A549 (cell line): ENCODE data around the gene SUSD3. TPM values are rescaled to one million over a fixed set of nuclear protein-coding genes. Genes with fewer than 3 reads are reported as not detected.

Source experiments
- ATAC-seq, 2 experiments: fragments of 200-7000 bp in 1 of 2; fragments of >200 bp in 1 of 2; cut with Nextera tagmentation in 1 of 2; cut with Tn5 transposase in 1 of 2; 3 replicates each; pipeline versions ENCODE4 v1.8.0 to v1.9.1; 2018 to 2020; ENCODE audit warnings: mild to moderate bottlenecking in 1 of 2, moderate library complexity in 1 of 2
- CTCF ChIA-PET: fragments of 300-600 bp; sonication (Branson Sonifier 250); formaldehyde crosslinking; extraction: SDS; loops from one replicate; lab custom pipeline; 2021; ENCODE audit warnings: antibody characterized with exemption, inconsistent platforms; lab: Yijun Ruan, JAX
- POLR2A ChIA-PET: fragments of 350-600 bp; formaldehyde crosslinking; extraction: SDS; loops from one replicate; lab custom pipeline; 2021; ENCODE audit warnings: antibody characterized with exemption, inconsistent platforms; lab: Yijun Ruan, JAX
- DNase-seq, 2 experiments: peaks; one replicate each; pipeline versions ENCODE4 v3.0.0 to v3.0.0-alpha.2; 2011 to 2016; ENCODE audit warnings: low read depth in 1 of 2, low spot score in 1 of 2
- FAIRE-seq: peaks from 2 replicates; lab custom pipeline; 2011; peaks lifted over from hg19 to GRCh38; lab: Jason Lieb, UNC
- H3K27ac ChIP-seq, 2 experiments: fragments of >200 bp; sonication (Bioruptor Twin); formaldehyde crosslinking; 3 replicates each; pipeline ENCODE4 v1.5.1; 2016 to 2017
- H3K4me1 ChIP-seq: fragments of >200 bp; sonication (Bioruptor Twin); formaldehyde crosslinking; 3 replicates; pipeline ENCODE4 v1.6.1; 2016
- H3K4me2 ChIP-seq: fragments of >200 bp; sonication (Bioruptor Twin); formaldehyde crosslinking; 3 replicates; pipeline ENCODE4 v1.6.1; 2016
- H3K4me3 ChIP-seq: fragments of >200 bp; sonication (Bioruptor Twin); formaldehyde crosslinking; 3 replicates; pipeline ENCODE4 v1.5.1; 2016
- H3K9me3 ChIP-seq: fragments of >200 bp; sonication (Bioruptor Twin); formaldehyde crosslinking; 3 replicates; pipeline ENCODE4 v1.6.1; 2016
- BHLHE40 ChIP-seq: IDR thresholded peaks from 2 replicates; pipeline ENCODE4 v1.6.1; 2012; ENCODE audit warnings: low read depth, low read length, inconsistent platforms
- CBX2 ChIP-seq: fragments of 200-600 bp; sonication (generic); IDR thresholded peaks from 2 replicates; pipeline ENCODE4 v1.6.1; 2016; ENCODE audit warnings: low read depth, mild to moderate bottlenecking, borderline replicate concordance
- CEBPB ChIP-seq, 2 experiments: fragments of >200 bp in 1 of 2; sonication (Bioruptor Twin) in 1 of 2; formaldehyde crosslinking in 1 of 2; IDR thresholded peaks; 2 replicates each; pipeline ENCODE4 v1.6.1; 2012 to 2016
- CTCF ChIP-seq: fragments of >200 bp; sonication (Bioruptor Twin); formaldehyde crosslinking; IDR thresholded peaks from 3 replicates; pipeline ENCODE4 v1.5.1; 2016
- E2F6 ChIP-seq: IDR thresholded peaks from 2 replicates; pipeline ENCODE4 v1.6.1; 2012; ENCODE audit warnings: low read depth, borderline replicate concordance
- EHF ChIP-seq: fragments of 250-450 bp; sonication (Bioruptor Pico); IDR thresholded peaks from 2 replicates; pipeline ENCODE4 v1.5.0; 2020; ENCODE audit warnings: mild to moderate bottlenecking
- EHMT2 ChIP-seq: fragments of 200-600 bp; sonication (generic); IDR thresholded peaks from 2 replicates; pipeline ENCODE4 v1.6.1; 2016; ENCODE audit warnings: antibody characterized with exemption, low read depth, mild to moderate bottlenecking, moderate library complexity
- ELK1 ChIP-seq: fragments of 150-350 bp; IDR thresholded peaks from 2 replicates; pipeline ENCODE4 v1.6.1; 2014; ENCODE audit warnings: low read depth, mild to moderate bottlenecking, low read length
- EP300 ChIP-seq, 2 experiments: fragments of >200 bp; sonication (Bioruptor Twin); formaldehyde crosslinking; IDR thresholded peaks; 2 replicates in 1 of 2; 3 replicates in 1 of 2; pipeline ENCODE4 v1.6.1; 2016 to 2017
- FOSL2 ChIP-seq, 2 experiments: fragments of 450-650 bp in 1 of 2; fragments of >200 bp in 1 of 2; sonication (Bioruptor Twin) in 1 of 2; formaldehyde crosslinking; IDR thresholded peaks; 2 replicates each; pipeline versions ENCODE4 v1.5.0 to v1.6.1; 2016 to 2020; ENCODE audit warnings: mild to moderate bottlenecking in 1 of 2, moderate library complexity in 1 of 2
- FOXS1 ChIP-seq: fragments of 250-450 bp; sonication (Bioruptor Pico); IDR thresholded peaks from 2 replicates; pipeline ENCODE4 v1.5.0; 2020; ENCODE audit warnings: mild to moderate bottlenecking, moderate library complexity
- HEYL ChIP-seq: fragments of 250-450 bp; sonication (Bioruptor Pico); IDR thresholded peaks from 2 replicates; pipeline ENCODE4 v1.8.0; 2021; ENCODE audit warnings: mild to moderate bottlenecking, moderate library complexity
- HOXA7 ChIP-seq: fragments of 250-450 bp; sonication (Bioruptor Pico); IDR thresholded peaks from 2 replicates; pipeline ENCODE4 v1.5.0; 2020; ENCODE audit warnings: mild to moderate bottlenecking, moderate library complexity
- HOXB13 ChIP-seq: fragments of 250-450 bp; sonication (Bioruptor Pico); IDR thresholded peaks from 2 replicates; pipeline ENCODE4 v1.5.0; 2020; ENCODE audit warnings: low read depth, mild to moderate bottlenecking, moderate library complexity
- HOXB5 ChIP-seq: fragments of 250-450 bp; sonication (Bioruptor Pico); IDR thresholded peaks from 2 replicates; pipeline ENCODE4 v1.5.0; 2020; ENCODE audit warnings: mild to moderate bottlenecking, moderate library complexity
- JUN ChIP-seq, 2 experiments: fragments of >200 bp; sonication (Bioruptor Twin); formaldehyde crosslinking; IDR thresholded peaks; 2 replicates in 1 of 2; 3 replicates in 1 of 2; pipeline ENCODE4 v1.6.1; 2016 to 2017
- KDM1A ChIP-seq: fragments of 200-600 bp; sonication (generic); IDR thresholded peaks from 2 replicates; pipeline ENCODE4 v1.6.1; 2016; ENCODE audit warnings: low read depth, mild to moderate bottlenecking
- KDM5A ChIP-seq: fragments of 200-600 bp; sonication (generic); IDR thresholded peaks from 2 replicates; pipeline ENCODE4 v1.6.1; 2016; ENCODE audit warnings: antibody characterized with exemption, mild to moderate bottlenecking
- MYC ChIP-seq: IDR thresholded peaks from 2 replicates; pipeline ENCODE4 v1.6.1; 2012; ENCODE audit warnings: mild to moderate bottlenecking, inconsistent platforms, low read length, improper control_type of control experiment, borderline replicate concordance
- NFE2L2 ChIP-seq: fragments of 150-350 bp; conservative IDR thresholded peaks from 2 replicates; pipeline ENCODE4 v1.6.1; 2014; ENCODE audit warnings: low read length
- NPAS2 ChIP-seq: fragments of 250-450 bp; sonication (Bioruptor Pico); IDR thresholded peaks from 2 replicates; pipeline ENCODE4 v1.8.0; 2022; ENCODE audit warnings: mild to moderate bottlenecking, moderate library complexity, borderline replicate concordance
- POLR2A ChIP-seq: IDR thresholded peaks from 2 replicates; pipeline ENCODE4 v1.6.1; 2012; ENCODE audit warnings: mild to moderate bottlenecking, low read length
- POLR2AphosphoS2 ChIP-seq: conservative IDR thresholded peaks from 2 replicates; pipeline ENCODE4 v1.6.1; 2012; ENCODE audit warnings: low read length, improper control_type of control experiment, inconsistent platforms
- RAD21 ChIP-seq, 2 experiments: fragments of >200 bp in 1 of 2; sonication (Bioruptor Twin) in 1 of 2; formaldehyde crosslinking in 1 of 2; IDR thresholded peaks in 1 of 2; conservative IDR thresholded peaks in 1 of 2; 2 replicates in 1 of 2; 3 replicates in 1 of 2; pipeline ENCODE4 v1.6.1; 2012 to 2018; ENCODE audit warnings: inconsistent platforms in 1 of 2
- RFX5 ChIP-seq: fragments of 450-650 bp; IDR thresholded peaks from 2 replicates; pipeline ENCODE4 v1.7.1; 2014; ENCODE audit warnings: antibody characterized with exemption, mild to moderate bottlenecking, moderate library complexity
- RNF2 ChIP-seq: fragments of 200-600 bp; sonication (generic); IDR thresholded peaks from 2 replicates; pipeline ENCODE4 v1.6.1; 2016; ENCODE audit warnings: low read depth, mild to moderate bottlenecking, antibody characterized with exemption, moderate library complexity, borderline replicate concordance
- SMC3 ChIP-seq: fragments of >200 bp; sonication (Bioruptor Twin); formaldehyde crosslinking; IDR thresholded peaks from 3 replicates; pipeline ENCODE4 v1.6.1; 2018; ENCODE audit warnings: inconsistent platforms
- ZFP36 ChIP-seq: fragments of 450-650 bp; IDR thresholded peaks from 2 replicates; pipeline ENCODE4 v1.6.1; 2014; ENCODE audit warnings: borderline replicate concordance; ENCODE audit not compliant: partially characterized antibody
- ZNF302 ChIP-seq: fragments of 250-450 bp; sonication (Bioruptor Pico); IDR thresholded peaks from 2 replicates; pipeline ENCODE4 v1.9.0; 2021; ENCODE audit warnings: inconsistent platforms, mild to moderate bottlenecking, moderate library complexity
- ZSCAN20 ChIP-seq: fragments of 250-450 bp; sonication (Bioruptor Pico); IDR thresholded peaks from 2 replicates; pipeline ENCODE4 v1.8.0; 2022; ENCODE audit warnings: mild to moderate bottlenecking, moderate library complexity
- WGBS: methylation state at CpG from one replicate; pipeline ENCODE4 v1.1.6; 2017; ENCODE audit errors: missing lambda C conversion rate; 5-methylcytosine and 5-hydroxymethylcytosine counted together
- polyA plus RNA-seq, 4 experiments: library from polyadenylated mRNA; depleted of rRNA in 3 of 4; stranded (reverse); fragments of >200 nt; fragmentation: RNase III in 1 of 4; extraction: RNeasy Plus Mini Kit Qiagen cat#74134 plus additional on column Dnase treatment in 1 of 4; gene quantifications; 2 replicates in 3 of 4; 3 replicates in 1 of 4; pipeline ENCODE4 v1.2.3, GENCODE V29; 2011 to 2017
- TF ChIP-seq, protein P1 (sequence below): fragments of 450-650 bp; IDR thresholded peaks from 2 replicates; pipeline ENCODE4 v1.6.1; 2014; ENCODE audit warnings: antibody characterized with exemption

The SUSD3 gene
- polyA plus RNA-seq, 2 of the 4 experiments (the other 2 are of a cell fraction): 0.27 to 0.34 TPM

GRCh38 chr9:93086447-93087224 is 28.1 kb downstream of the SUSD3 start:
- H3K4me1 ChIP-seq: peaks cover 7% of the 10 kb centered on the region; the same call in 2 of the 3 replicates
- no peak overlapping the region for H3K4me2 ChIP-seq
- H3K27ac ChIP-seq: no peak overlapping the region
- 76% methylated on average over 8 of the region's 8 CpGs for WGBS
- ChIA-PET POLR2A (no interaction called here), CTCF (interaction anchor here (1.2 to 3.4 kb wide), 3 partner anchors 12 to 83 kb away, joined by 4 to 12 read pairs (median 9); no protein-coding TSS in a partner anchor)
- no peak for FAIRE-seq
- no peak for DNase-seq
- peaks cover 19% of the 10 kb centered on the region for H3K9me3 ChIP-seq
- TF ChIP-seq NFE2L2: no peak
- TF ChIP-seq, protein P1, sequence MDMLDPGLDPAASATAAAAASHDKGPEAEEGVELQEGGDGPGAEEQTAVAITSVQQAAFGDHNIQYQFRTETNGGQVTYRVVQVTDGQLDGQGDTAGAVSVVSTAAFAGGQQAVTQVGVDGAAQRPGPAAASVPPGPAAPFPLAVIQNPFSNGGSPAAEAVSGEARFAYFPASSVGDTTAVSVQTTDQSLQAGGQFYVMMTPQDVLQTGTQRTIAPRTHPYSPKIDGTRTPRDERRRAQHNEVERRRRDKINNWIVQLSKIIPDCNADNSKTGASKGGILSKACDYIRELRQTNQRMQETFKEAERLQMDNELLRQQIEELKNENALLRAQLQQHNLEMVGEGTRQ: no peak
- no peak for TF ChIP-seq HOXB5
- TF ChIP-seq ZSCAN20 (CRISPR knock-in tag): no peak
- no peak for TF ChIP-seq FOSL2 (IDR thresholded peaks at IDR 0.05)
- no peak for TF ChIP-seq FOSL2 (CRISPR knock-in tag; IDR thresholded peaks at IDR 0.05)
- TF ChIP-seq SMC3: no peak
- no peak for TF ChIP-seq E2F6
- no peak for TF ChIP-seq CTCF
- TF ChIP-seq RNF2: no peak
- no peak for TF ChIP-seq RFX5
- TF ChIP-seq RAD21 (conservative IDR thresholded peaks at IDR 0.05 in 1 of 2, IDR thresholded peaks at IDR 0.05 in 1 of 2): no peak
- TF ChIP-seq BHLHE40: no peak
- TF ChIP-seq HOXB13 (CRISPR knock-in tag): no peak
- no peak for TF ChIP-seq EHF (CRISPR knock-in tag)
- no peak for TF ChIP-seq KDM5A
- TF ChIP-seq ELK1: no peak
- TF ChIP-seq FOXS1 (CRISPR knock-in tag): no peak
- no peak for TF ChIP-seq NPAS2 (CRISPR knock-in tag)
- TF ChIP-seq JUN (IDR thresholded peaks at IDR 0.05): no peak
- no peak overlapping the region for H3K4me3 ChIP-seq
- no peak for ATAC-seq

DNA sequence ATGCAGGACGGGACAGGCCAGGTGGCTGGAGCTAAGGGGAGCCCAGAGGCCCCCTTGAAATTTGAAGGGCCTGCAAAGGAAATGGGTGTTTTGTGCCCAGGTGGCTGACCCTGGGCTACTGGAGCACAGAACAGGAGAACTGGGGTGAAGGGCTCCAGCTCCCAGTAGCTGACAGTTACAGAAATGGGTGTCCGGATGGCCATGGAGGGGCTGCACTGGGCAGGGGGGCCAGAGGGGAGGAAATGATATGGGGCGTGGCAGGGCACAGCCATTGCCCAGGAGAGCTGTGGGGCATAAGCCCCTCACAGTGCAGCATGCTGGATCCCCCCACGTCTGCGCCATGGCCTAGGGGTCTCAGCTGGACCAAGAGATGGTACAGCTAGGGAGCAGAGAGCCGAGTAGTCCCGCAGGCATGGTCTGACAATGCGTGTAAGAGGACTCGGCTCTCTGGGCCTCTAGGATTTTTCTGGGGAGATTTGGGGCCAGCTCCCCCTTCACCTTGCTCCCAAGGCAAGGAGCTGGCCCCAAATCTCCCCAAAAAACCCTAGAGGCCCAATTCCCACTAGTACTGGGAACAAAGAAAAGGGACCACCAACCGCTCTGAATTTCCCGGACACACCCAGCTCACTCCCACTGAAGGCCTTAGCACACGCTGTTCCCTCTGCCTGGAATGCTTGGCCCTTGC is 29.6 kb downstream of the SUSD3 start:
- Histone ChIP-seq H3K9me3 (peaks cover 19% of the 10 kb centered on the region), H3K27ac (no peak overlapping the region), H3K4me2 (no peak overlapping the region)
- CTCF ChIA-PET: interaction anchor here (1.3 to 3.4 kb wide), 2 partner anchors 24 to 85 kb away, joined by 4 to 12 read pairs; no protein-coding TSS in a partner anchor
- TF ChIP-seq HEYL (no peak), EP300 (IDR thresholded peaks at IDR 0.05) (no peak), ZFP36 (no peak), HOXA7 (CRISPR knock-in tag) (no peak), CBX2 (no peak), FOSL2 (IDR thresholded peaks at IDR 0.05) (no peak), FOSL2 (CRISPR knock-in tag; IDR thresholded peaks at IDR 0.05) (no peak), POLR2A (no peak), NFE2L2 (no peak), EHMT2 (no peak), CEBPB (IDR thresholded peaks at IDR 0.05) (no peak), KDM1A (no peak), ZNF302 (CRISPR knock-in tag) (no peak), POLR2AphosphoS2 (no peak), MYC (no peak)
- TF ChIP-seq, all 56 proteins: peak for 0
- Histone ChIP-seq H3K4me1 (peaks cover 22% of the 10 kb centered on the region), H3K4me3 (no peak overlapping the region)
- 89% methylated on average over 12 of the region's 12 CpGs for WGBS
- POLR2A ChIA-PET: no interaction called here
- DNase-seq (no peak), FAIRE-seq (no peak), ATAC-seq (no peak)
